GM18505 (cell line): Measurements from ENCODE around the gene ACOT8.
"Not testable (repeated sequence)": the region's sequence is repeated elsewhere in the genome, so short reads cannot be mapped to it uniquely, and the experiment has no call there.

Experiments
- ATAC-seq: cut with Tn5 transposase; IDR thresholded peaks from one replicate; pipeline ENCODE4 v1.9.1; 2021; ENCODE audit not compliant: unreplicated experiment
- POLR2A ChIP-seq: IDR thresholded peaks from 4 replicates; pipeline ENCODE4 v1.6.1; 2011; ENCODE audit warnings: borderline replicate concordance; ENCODE audit not compliant: insufficient read depth, insufficient read length; ENCODE audit errors: extremely low read depth

The ACOT8 gene

GRCh38 chr20:45818239-45818638, 39.0 kb downstream of the ACOT8 start:
- TF ChIP-seq POLR2A = no peak
- no peak for ATAC-seq

GRCh38 chr20:45817376-45818194, 39.6 kb downstream of the ACOT8 start:
- no peak for ATAC-seq
- no peak for TF ChIP-seq POLR2A

- no peak for TF ChIP-seq POLR2A
- ATAC-seq = no peak
These were observed 40.2 kb downstream of the ACOT8 start for GRCh38 chr20:45816951-45817350.

GRCh38 chr20:45814314-45814713, 42.9 kb downstream of the ACOT8 start:
- ATAC-seq = no peak
- TF ChIP-seq POLR2A = no peak

- TF ChIP-seq POLR2A = no peak
- no peak for ATAC-seq
These were observed 43.7 kb downstream of the ACOT8 start for GRCh38 chr20:45813489-45813888.

GRCh38 chr20:45813006-45813340, 44.2 kb downstream of the ACOT8 start:
- ATAC-seq = no peak
- TF ChIP-seq POLR2A = no peak

- ATAC-seq = peak; percentile 96
- peak; percentile 53 for TF ChIP-seq POLR2A
These were observed 44.8 kb downstream of the ACOT8 start, which contains the start of gene UBE2C for GRCh38 chr20:45812157-45813005. Gene UBE2C, plus strand, starts transcription at chr20:45812644. Its CDS starts 52 bp downstream, at chr20:45812696.

- ATAC-seq = no peak
These were observed 46.8 kb downstream of the ACOT8 start for GRCh38 chr20:45810191-45810970.

GRCh38 chr20:45801851-45802250, 55.3 kb downstream of the ACOT8 start:
- ATAC-seq = no peak
- no peak for TF ChIP-seq POLR2A

More at GRCh38 chr20:45810191-45810970, 46.8 kb downstream of the ACOT8 start:
- TF ChIP-seq POLR2A = no peak

GRCh38 chr20:45798935-45799642, 58.1 kb downstream of the ACOT8 start:
- TF ChIP-seq POLR2A = no peak
- ATAC-seq = no peak

GRCh38 chr20:45797955-45798354, 59.2 kb downstream of the ACOT8 start:
- not testable (repeated sequence) for ATAC-seq

- ATAC-seq = not testable (repeated sequence)
These were observed 59.7 kb downstream of the ACOT8 start for GRCh38 chr20:45797510-45797909.

- ATAC-seq = no peak
- no peak for TF ChIP-seq POLR2A
These were observed 60.7 kb downstream of the ACOT8 start for GRCh38 chr20:45796337-45797065.
